Measurements from ENCODE around the gene DNAJC30.

Gene DNAJC30

DNA sequence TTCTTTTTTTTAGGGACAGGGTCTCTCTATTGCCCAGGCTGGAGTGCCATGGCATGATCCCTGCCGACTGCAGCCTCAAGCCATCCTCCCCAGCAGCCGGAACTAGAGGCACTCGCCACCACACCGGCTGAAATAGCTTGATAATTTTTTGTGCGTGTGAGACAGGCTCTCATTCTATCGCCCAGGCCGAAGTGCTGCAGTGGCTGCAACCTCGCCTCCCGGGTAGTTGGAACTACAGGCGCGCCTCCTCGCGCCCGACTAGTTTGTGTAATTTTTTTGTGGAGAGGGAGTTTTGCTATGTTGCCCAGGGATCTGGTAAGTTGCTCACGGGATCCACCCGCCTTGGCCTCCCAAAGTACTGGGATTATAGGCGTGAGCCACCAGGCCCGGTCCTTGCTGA lies 2.1 kb upstream of the DNAJC30 start:
- TF ChIP-seq, protein P1, sequence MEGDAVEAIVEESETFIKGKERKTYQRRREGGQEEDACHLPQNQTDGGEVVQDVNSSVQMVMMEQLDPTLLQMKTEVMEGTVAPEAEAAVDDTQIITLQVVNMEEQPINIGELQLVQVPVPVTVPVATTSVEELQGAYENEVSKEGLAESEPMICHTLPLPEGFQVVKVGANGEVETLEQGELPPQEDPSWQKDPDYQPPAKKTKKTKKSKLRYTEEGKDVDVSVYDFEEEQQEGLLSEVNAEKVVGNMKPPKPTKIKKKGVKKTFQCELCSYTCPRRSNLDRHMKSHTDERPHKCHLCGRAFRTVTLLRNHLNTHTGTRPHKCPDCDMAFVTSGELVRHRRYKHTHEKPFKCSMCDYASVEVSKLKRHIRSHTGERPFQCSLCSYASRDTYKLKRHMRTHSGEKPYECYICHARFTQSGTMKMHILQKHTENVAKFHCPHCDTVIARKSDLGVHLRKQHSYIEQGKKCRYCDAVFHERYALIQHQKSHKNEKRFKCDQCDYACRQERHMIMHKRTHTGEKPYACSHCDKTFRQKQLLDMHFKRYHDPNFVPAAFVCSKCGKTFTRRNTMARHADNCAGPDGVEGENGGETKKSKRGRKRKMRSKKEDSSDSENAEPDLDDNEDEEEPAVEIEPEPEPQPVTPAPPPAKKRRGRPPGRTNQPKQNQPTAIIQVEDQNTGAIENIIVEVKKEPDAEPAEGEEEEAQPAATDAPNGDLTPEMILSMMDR (IDR thresholded peaks at IDR 0.05; ENCODE audit: extremely low read depth, insufficient read depth, missing control alignments), result no peak
- DNase-seq (ENCODE audit: low spot score), result no peak
- in situ Hi-C loops (cut with MboI; ENCODE audit: low pct_unique_long_range_greater_than_20kb, low sequenced_read_pairs, unreplicated experiment), result no loop called here

DNA sequence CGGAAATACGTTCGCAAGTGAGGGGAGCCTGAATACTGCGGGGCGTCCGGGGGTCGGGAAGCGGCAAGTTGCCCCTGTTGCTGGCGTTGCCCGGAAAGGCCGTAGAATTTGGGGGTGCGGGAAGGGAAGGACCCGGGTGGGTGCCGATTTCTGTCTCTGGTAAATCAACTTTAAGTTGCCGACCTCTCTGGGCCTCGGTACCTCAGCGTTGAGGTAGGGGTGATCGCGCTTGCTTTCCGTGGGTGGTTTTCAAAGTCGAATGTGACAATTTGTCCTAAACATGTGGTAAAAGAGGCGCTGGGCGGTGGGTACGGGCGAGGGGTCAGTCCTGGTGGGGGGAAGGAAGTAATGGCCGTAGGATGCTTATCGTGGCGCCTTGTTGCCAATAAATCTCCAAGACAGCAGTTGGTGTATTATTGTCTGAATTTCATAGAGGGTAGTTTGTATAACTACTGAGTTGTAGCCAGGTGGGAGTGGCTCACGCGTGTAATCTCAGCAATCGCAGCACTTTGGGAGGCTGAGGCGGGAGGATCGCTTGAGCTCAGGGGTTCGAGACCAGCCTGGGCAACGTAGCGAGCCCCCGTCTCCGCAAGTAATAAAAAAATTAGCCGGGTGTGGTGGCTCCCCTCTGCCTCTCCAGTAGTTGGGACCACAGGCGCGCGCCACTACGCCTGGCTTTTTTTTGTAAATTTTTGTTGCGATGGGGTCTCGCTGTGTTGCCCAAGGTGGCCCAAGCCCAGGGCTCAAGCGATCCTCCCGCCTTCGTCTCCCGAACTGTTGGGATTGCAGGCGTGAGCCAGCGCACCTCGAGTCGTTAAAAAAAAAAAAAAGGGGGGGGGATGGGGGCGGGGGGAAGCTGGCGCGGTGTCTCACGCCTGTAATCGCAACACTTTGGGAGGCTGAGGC lies 788 bp upstream of the DNAJC30 start:
- no peak for DNase-seq (ENCODE audit: low spot score)
- TF ChIP-seq, protein P1 (IDR thresholded peaks at IDR 0.05; ENCODE audit: extremely low read depth, insufficient read depth, missing control alignments), result no peak
- in situ Hi-C loops (cut with MboI; ENCODE audit: low pct_unique_long_range_greater_than_20kb, low sequenced_read_pairs, unreplicated experiment), result no loop called here

DNA sequence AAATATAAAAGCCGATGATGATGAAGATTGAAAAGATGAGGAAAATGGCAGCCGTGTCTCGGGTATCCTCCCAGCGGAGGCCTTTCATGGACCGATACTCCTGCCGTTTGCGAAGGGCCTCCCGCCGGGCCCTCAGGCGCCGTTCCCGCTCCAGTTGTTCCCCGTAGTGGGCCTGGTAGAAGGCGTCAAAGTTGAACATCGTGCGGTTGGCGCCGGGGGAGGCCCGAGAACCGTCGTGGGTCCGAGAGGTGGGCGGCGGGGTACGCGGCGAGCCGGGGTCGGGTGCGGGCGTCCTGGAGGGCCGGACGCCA lies 553 bp downstream of the DNAJC30 start:
- TF ChIP-seq, protein P1 (IDR thresholded peaks at IDR 0.05; ENCODE audit: extremely low read depth, insufficient read depth, missing control alignments), result no peak
- in situ Hi-C loops (cut with MboI; ENCODE audit: low pct_unique_long_range_greater_than_20kb, low sequenced_read_pairs, unreplicated experiment), result no loop called here
- no peak for DNase-seq (ENCODE audit: low spot score)

DNA sequence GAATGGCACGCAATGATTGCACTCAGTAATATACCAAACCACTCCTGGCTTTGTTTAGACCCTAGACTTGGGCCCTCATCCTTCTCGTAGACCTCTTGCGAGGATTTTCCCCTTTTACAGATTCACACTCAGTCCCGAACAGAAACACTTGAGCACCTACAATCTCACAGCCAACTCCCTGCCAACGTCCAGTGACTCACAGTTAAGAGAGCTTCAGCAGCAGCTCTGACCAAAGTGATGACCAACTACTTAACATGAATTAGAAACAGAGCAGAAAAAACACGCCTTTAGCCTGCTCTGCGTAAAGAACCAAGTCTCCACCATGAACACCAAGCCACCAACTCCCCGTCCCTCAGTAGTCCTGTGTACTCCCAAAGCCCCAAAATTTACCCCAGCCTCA lies 2.2 kb downstream of the DNAJC30 start:
- in situ Hi-C loops (cut with MboI; ENCODE audit: low pct_unique_long_range_greater_than_20kb, low sequenced_read_pairs, unreplicated experiment), result no loop called here
- TF ChIP-seq, protein P1 (IDR thresholded peaks at IDR 0.05; ENCODE audit: extremely low read depth, insufficient read depth, missing control alignments), result no peak
- no peak for DNase-seq (ENCODE audit: low spot score)

DNA sequence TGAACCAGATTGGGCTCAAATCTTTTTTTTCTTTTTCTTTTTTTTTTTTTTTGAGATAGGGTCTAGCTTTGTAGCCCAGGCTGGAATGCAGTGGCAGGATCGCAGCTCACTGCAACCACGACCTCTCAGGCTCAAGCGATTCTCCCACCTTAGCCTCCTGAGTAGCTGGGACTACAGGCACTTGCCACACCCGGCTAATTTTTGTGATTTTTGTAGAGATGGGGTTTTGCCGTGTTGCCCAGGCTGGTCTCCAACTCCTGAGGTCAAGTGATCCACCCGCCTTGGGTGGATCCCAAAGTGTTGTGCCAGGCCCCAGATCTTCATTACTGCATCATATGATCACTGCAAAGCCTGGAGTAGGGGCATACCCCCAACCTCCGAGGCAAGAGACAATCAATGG lies 2.8 kb downstream of the DNAJC30 start:
- TF ChIP-seq, protein P1 (IDR thresholded peaks at IDR 0.05; ENCODE audit: extremely low read depth, insufficient read depth, missing control alignments), result no peak
- DNase-seq (ENCODE audit: low spot score), result no peak
- in situ Hi-C loops (cut with MboI; ENCODE audit: low pct_unique_long_range_greater_than_20kb, low sequenced_read_pairs, unreplicated experiment), result no loop called here

DNA sequence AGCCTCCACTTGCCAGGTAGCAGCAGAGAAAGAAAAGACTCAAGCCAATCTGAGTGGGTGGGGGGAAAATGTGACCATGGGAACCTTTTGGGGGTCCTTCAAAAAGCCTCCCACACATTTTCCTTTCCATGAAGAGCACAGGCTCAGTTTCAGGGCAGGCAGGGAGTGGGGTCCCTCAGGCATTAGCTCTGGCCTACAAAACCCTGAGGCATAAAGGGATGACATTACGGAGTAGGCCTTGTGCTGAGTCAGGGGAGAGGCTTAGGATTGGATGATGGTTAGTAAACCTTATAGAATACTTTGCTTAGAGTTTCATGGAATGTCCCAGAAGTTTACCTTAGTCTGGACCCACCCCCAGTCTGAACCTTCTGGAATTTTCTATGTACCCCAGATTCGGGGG lies 3.5 kb downstream of the DNAJC30 start:
- in situ Hi-C loops (cut with MboI; ENCODE audit: low pct_unique_long_range_greater_than_20kb, low sequenced_read_pairs, unreplicated experiment), result no loop called here
- TF ChIP-seq, protein P1 (IDR thresholded peaks at IDR 0.05; ENCODE audit: extremely low read depth, insufficient read depth, missing control alignments), result no peak
- no peak for DNase-seq (ENCODE audit: low spot score)
